PC-9 (cell line): ENCODE measurements around the gene KRTAP4-11.

Experiments used
- EZH2 ChIP-seq: fragments of 200-600 bp; sonication (generic); IDR thresholded peaks from 2 replicates; pipeline ENCODE4 v1.8.0; 2017; ENCODE audit warnings: antibody characterized with exemption, low read depth
- TF ChIP-seq, protein P1 (sequence below): fragments of 200-600 bp; sonication (generic); conservative IDR thresholded peaks from 2 replicates; pipeline ENCODE4 v1.6.1; 2017; ENCODE audit warnings: mixed run types, antibody characterized with exemption, mild to moderate bottlenecking, moderate library complexity

DNA sequence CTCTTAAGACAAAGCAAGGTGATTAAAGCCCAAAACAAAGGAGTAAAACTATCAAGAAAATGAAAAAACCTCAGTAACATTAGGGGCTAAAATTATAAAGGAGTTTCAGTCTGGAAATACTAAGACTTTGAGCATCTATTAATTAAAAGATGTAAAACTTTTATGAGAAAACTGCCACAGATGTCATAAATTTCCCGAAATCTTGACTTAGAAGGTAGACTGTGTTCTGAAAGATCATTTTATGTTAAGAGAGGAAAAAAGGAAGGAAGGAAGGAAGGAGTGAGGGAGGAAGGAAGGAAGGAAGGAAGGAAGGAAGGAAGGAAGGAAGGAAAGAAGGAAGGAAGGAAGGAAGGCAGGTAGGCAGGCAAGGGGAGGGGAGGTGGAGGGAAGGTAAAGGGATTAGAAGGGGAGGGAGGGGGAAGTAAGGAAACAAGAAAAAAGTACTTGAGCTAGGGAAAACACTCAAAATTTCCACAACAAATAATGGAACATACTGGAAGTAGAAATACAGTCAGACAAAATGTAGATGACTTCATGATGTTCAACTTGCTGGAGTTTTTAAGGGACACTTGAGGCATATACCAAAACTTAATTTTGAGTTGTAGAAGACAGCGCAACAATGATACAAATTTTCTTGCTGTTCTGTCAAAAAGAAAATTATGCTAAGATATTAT is 29.5 kb upstream of the KRTAP4-11 start:
- TF ChIP-seq, protein P1, sequence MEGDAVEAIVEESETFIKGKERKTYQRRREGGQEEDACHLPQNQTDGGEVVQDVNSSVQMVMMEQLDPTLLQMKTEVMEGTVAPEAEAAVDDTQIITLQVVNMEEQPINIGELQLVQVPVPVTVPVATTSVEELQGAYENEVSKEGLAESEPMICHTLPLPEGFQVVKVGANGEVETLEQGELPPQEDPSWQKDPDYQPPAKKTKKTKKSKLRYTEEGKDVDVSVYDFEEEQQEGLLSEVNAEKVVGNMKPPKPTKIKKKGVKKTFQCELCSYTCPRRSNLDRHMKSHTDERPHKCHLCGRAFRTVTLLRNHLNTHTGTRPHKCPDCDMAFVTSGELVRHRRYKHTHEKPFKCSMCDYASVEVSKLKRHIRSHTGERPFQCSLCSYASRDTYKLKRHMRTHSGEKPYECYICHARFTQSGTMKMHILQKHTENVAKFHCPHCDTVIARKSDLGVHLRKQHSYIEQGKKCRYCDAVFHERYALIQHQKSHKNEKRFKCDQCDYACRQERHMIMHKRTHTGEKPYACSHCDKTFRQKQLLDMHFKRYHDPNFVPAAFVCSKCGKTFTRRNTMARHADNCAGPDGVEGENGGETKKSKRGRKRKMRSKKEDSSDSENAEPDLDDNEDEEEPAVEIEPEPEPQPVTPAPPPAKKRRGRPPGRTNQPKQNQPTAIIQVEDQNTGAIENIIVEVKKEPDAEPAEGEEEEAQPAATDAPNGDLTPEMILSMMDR = no peak
- TF ChIP-seq EZH2 = no peak
